Body of pancreas (tissue), 4 donors: ENCODE data around the gene MBIP.

Source experiments
- POLR2A ChIP-seq, 3 donors: fragments of 450-650 bp; IDR thresholded peaks; one replicate each; pipeline ENCODE4 v1.6.1; 2016; ENCODE audit warnings: antibody characterized with exemption in 3 of 3, mild to moderate bottlenecking in 2 of 3
- TF ChIP-seq, protein P1 (sequence below), 7 experiments: fragments of 450-650 bp in 4 of 7; fragments of 200-600 bp in 3 of 7; sonication (generic) in 3 of 7; IDR thresholded peaks; one replicate each; pipeline ENCODE4 v1.5.1; 2016 to 2019; ENCODE audit warnings: antibody characterized with exemption in 7 of 7

GRCh38 chr14:36365766-36366165, 45.3 kb upstream of the MBIP start:
- TF ChIP-seq, protein P1, sequence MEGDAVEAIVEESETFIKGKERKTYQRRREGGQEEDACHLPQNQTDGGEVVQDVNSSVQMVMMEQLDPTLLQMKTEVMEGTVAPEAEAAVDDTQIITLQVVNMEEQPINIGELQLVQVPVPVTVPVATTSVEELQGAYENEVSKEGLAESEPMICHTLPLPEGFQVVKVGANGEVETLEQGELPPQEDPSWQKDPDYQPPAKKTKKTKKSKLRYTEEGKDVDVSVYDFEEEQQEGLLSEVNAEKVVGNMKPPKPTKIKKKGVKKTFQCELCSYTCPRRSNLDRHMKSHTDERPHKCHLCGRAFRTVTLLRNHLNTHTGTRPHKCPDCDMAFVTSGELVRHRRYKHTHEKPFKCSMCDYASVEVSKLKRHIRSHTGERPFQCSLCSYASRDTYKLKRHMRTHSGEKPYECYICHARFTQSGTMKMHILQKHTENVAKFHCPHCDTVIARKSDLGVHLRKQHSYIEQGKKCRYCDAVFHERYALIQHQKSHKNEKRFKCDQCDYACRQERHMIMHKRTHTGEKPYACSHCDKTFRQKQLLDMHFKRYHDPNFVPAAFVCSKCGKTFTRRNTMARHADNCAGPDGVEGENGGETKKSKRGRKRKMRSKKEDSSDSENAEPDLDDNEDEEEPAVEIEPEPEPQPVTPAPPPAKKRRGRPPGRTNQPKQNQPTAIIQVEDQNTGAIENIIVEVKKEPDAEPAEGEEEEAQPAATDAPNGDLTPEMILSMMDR (IDR thresholded peaks at IDR 0.05) = no peak
- no peak for TF ChIP-seq POLR2A (IDR thresholded peaks at IDR 0.05)
